ENCODE data around the gene C17orf113.

- TF ChIP-seq GATA2 (IDR thresholded peaks at IDR 0.05; ENCODE audit: low read depth, low read length) (no peak), GATA3 (IDR thresholded peaks at IDR 0.05; ENCODE audit: low read depth, low read length) (no peak)
Measured at GRCh38 chr17:42018339-42018738, 32.1 kb downstream of the C17orf113 start.

All from SH-SY5Y (cell line).